ENCODE results near the gene TRAPPC12. TPM values are rescaled to one million over a fixed set of nuclear protein-coding genes. Genes with fewer than 3 reads are reported as not detected.
"Not testable (repeated sequence)": the region's sequence is repeated elsewhere in the genome, so short reads cannot be mapped to it uniquely, and the experiment has no call there.

Gene TRAPPC12
- total and polyA plus RNA-seq, 4 donors, result 47.6 to 163 (median 104) TPM

DNA sequence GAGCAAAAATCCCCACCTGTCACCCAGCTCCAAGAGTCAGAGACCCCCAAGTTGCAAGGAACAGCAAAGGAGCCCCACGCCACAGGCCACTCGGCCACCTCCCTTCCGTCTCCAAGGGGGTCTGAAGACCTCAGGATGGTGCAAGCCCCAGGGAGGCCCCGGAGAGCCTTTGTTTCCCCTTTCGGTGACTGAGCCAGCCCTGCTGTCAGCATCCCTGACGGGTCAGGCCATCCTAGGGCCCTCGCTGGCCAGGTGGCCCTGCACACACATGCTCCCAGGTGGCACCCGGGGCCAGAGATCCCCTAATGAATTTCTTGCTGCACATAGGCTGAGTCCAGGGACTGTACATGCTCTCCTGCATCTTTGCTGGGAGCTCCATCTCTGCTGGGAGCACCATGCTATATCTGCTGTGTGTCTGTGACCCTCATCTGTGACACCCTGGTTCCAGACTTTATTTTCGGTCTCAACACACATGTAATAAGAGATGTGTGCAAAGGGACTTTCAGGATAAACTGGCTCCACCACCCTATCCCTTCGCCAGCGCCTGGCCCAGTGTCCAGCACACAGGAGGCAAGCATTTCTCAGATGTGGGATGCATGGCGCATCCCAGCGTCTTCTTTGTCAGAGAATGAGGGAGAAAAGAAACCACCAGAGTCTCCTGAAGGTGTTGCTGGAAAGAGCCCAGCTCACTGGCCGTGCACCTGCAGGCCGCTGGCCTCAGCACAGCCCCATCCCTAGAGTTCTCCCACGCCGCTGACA, 112.4 kb downstream of the TRAPPC12 start:
- H3K27ac ChIP-seq (ENCODE audit: low read depth in 1 of 2, low read length in 2 of 2), result peak overlapping the region; percentile 4 to 91
- intact Hi-C loops (cut with DNase I), result loop anchor here in 1 of 2 donors (5.0 kb wide), 1 partner anchor 45 kb away; no protein-coding TSS in a partner anchor

DNA sequence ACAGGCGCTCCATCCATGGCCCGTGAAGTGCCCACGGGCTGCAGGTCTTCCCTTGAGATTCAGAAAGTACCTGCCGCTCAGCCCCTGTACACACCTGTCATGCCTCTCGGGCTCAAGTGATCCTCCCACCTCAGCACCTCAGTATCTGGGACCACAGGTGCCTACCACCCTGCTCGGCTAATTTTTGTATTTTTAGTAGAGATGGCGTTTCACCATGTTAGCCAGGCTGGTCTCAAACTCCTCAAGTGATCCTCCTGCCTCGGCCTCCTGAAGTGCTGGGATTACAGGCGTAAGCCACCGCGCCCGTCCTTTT, 112.9 kb downstream of the TRAPPC12 start:
- H3K27ac ChIP-seq (ENCODE audit: low read depth in 1 of 2, low read length in 2 of 2), result peak overlapping the region; percentile 4 to 91
- H3K27me3 ChIP-seq (ENCODE audit: control insufficient read depth in 1 of 2, insufficient read depth in 2 of 2, low read length in 1 of 2); ATAC-seq (ENCODE audit: low FRiP score); H3K9me3 ChIP-seq (ENCODE audit: control insufficient read depth, low read length); DNase-seq; H3K4me3 ChIP-seq (ENCODE audit: low read length in 2 of 2); H3K36me3 ChIP-seq (ENCODE audit: control insufficient read depth in 1 of 2, insufficient read depth in 2 of 2, low read length in 1 of 2); H3K4me1 ChIP-seq (ENCODE audit: control insufficient read depth in 1 of 2, insufficient read depth in 2 of 2, low read length in 2 of 2): not testable (repeated sequence)
- intact Hi-C loops (cut with DNase I), result loop anchor here in 1 of 2 donors (5.0 kb wide), 1 partner anchor 45 kb away; no protein-coding TSS in a partner anchor
- 48 to 56% methylated on average over 12 of the region's 12 CpGs for WGBS, 2 donors

More for the DNA sequence above, 112.4 kb downstream of the TRAPPC12 start:
- H3K27me3 ChIP-seq (ENCODE audit: control insufficient read depth in 1 of 2, insufficient read depth in 2 of 2, low read length in 1 of 2), result no peaks in the 10 kb centered on the region
- peaks cover 2 to 5% of the 10 kb centered on the region in 2 donors for H3K36me3 ChIP-seq (ENCODE audit: control insufficient read depth in 1 of 2, insufficient read depth in 2 of 2, low read length in 1 of 2)
- WGBS, 2 donors, result 95 to 98% methylated on average over 17 of the region's 17 CpGs
- H3K4me1 ChIP-seq (ENCODE audit: control insufficient read depth in 1 of 2, insufficient read depth in 2 of 2, low read length in 2 of 2), result peaks cover 0 to 4% of the 10 kb centered on the region in 2 donors
- no peaks in the 10 kb centered on the region for H3K9me3 ChIP-seq (ENCODE audit: control insufficient read depth, low read length)
- no peak overlapping the region for H3K4me3 ChIP-seq (ENCODE audit: low read length in 2 of 2)
- DNase-seq (peak in 1 of 2 donors; percentile 70), ATAC-seq (ENCODE audit: low FRiP score) (no peak)

DNA sequence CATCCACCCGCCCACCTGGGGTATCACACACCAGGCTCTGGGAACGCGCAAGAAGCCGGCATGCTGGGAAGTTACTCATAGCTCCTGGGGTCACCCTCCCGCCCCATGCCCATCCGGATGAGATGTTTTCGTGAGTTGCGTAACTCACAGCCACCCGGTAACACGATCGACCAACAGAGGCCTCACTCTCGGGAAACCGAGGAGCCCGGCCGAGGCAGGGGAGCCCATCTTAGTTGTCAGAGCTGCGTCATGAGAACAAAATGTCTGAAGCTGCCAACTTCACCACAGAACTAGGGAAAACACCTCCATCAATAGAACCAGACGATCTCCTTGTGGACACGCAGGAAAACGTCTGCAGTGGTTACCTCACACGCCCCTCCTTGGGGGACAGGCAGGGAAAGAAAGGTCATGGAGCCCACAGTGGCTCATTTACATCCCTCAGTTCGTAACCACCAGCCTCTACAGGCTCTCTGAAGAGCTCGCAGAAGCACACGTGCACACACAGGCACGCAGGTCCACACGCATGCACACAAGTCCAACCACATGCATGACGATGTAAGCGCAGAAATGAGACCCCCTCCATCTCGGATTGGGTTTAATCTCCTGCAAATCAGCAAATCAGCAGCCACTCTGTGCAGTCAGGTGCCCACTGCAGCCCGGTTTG, 113.6 kb downstream of the TRAPPC12 start:
- DNase-seq, result peak; percentile 89 to 92
- no peaks in the 10 kb centered on the region for H3K9me3 ChIP-seq (ENCODE audit: control insufficient read depth, low read length)
- H3K27ac ChIP-seq (ENCODE audit: low read depth in 1 of 2, low read length in 2 of 2), result peak overlapping the region; percentile 28 to 91
- peaks cover 3 to 8% of the 10 kb centered on the region in 2 donors for H3K36me3 ChIP-seq (ENCODE audit: control insufficient read depth in 1 of 2, insufficient read depth in 2 of 2, low read length in 1 of 2)
- ATAC-seq (ENCODE audit: low FRiP score), result peak; percentile 86
- H3K4me3 ChIP-seq (ENCODE audit: low read length in 2 of 2), result peak overlapping the region in 1 of 2 donors; percentile 10
- no peaks in the 10 kb centered on the region for H3K4me1 ChIP-seq (ENCODE audit: control insufficient read depth in 1 of 2, insufficient read depth in 2 of 2, low read length in 2 of 2)
- intact Hi-C loops (cut with DNase I), result loop anchor here in 1 of 2 donors (5.0 kb wide), 1 partner anchor 44 kb away; no protein-coding TSS in a partner anchor
- WGBS, 2 donors, result 12 to 15% methylated on average over 29 of the region's 29 CpGs
- H3K27me3 ChIP-seq (ENCODE audit: control insufficient read depth in 1 of 2, insufficient read depth in 2 of 2, low read length in 1 of 2), result no peaks in the 10 kb centered on the region

DNA sequence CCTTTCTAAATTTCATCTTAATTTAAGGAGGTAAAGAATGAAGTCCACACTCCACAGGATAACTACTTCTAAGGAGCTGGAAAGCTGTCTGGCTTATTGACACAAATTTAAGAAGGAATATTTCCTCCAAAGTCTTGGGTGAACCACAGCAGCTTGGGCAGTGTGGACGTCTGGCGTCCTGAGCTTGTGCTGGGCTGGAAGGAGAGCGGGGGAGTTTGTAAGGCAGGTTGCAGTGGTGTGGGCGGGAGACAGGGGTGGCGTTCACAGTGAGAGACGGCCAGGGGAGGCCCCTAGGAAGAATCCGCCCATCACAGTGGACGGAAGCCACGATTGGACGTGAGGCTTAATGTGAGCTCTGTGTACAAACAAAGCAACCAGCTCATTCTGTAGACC, 114.1 kb downstream of the TRAPPC12 start:
- H3K4me1 ChIP-seq (ENCODE audit: control insufficient read depth in 1 of 2, insufficient read depth in 2 of 2, low read length in 2 of 2), result no peaks in the 10 kb centered on the region
- intact Hi-C loops (cut with DNase I), result loop anchor here in 1 of 2 donors (2.0 to 5.0 kb wide), 2 partner anchors 25 to 44 kb away; partner anchors contain the start of gene ADI1
- H3K9me3 ChIP-seq (ENCODE audit: control insufficient read depth, low read length), result no peaks in the 10 kb centered on the region
- ATAC-seq (ENCODE audit: low FRiP score) (peak; percentile 81), DNase-seq (peak; percentile 70 to 82)
- peak overlapping the region; percentile 28 to 91 for H3K27ac ChIP-seq (ENCODE audit: low read depth in 1 of 2, low read length in 2 of 2)
- peaks cover 5 to 8% of the 10 kb centered on the region in 2 donors for H3K36me3 ChIP-seq (ENCODE audit: control insufficient read depth in 1 of 2, insufficient read depth in 2 of 2, low read length in 1 of 2)
- WGBS, 2 donors, result 7% methylated on average over 10 of the region's 10 CpGs
- no peaks in the 10 kb centered on the region for H3K27me3 ChIP-seq (ENCODE audit: control insufficient read depth in 1 of 2, insufficient read depth in 2 of 2, low read length in 1 of 2)
- H3K4me3 ChIP-seq (ENCODE audit: low read length in 2 of 2), result peak overlapping the region in 1 of 2 donors; percentile 10

DNA sequence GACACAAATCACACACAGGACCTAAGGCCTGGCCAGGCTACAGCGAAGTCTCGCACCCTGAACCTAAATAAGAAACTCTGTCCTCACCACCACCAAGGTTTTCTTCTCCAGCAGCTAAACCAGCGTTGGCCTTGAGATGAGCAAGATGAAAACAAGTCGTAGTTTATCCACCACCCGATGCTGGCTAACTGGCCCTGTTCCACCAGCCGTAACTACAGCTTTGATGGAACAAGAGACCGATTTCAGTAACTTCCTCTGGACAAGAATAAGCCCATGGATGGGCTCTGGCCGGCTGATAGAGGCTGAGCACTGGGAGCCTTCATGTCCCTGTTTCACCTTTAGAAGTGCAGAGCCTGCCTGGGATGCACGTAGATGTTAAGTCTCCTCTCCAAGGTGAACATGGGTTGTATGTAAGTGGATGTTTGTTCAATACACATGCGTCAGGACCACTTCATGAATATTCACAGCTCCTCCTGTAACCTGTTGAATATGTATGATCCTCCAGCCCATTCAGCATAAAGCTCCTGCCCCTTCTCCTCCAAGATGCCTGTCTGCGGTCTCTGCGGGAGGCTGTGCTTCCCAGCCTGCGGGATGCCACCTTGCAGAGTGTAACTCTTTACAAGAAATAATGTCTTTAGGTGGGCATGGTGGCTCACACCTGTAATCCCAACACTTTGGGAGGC, 115.6 kb downstream of the TRAPPC12 start:
- ATAC-seq (ENCODE audit: low FRiP score) (no peak), DNase-seq (peak in 1 of 2 donors; percentile 44)
- H3K27me3 ChIP-seq (ENCODE audit: control insufficient read depth in 1 of 2, insufficient read depth in 2 of 2, low read length in 1 of 2), result no peaks in the 10 kb centered on the region
- no peak overlapping the region for H3K27ac ChIP-seq (ENCODE audit: low read depth in 1 of 2, low read length in 2 of 2)
- peaks cover 5 to 8% of the 10 kb centered on the region in 2 donors for H3K36me3 ChIP-seq (ENCODE audit: control insufficient read depth in 1 of 2, insufficient read depth in 2 of 2, low read length in 1 of 2)
- 96 to 98% methylated on average over 13 of the region's 13 CpGs for WGBS, 2 donors
- H3K9me3 ChIP-seq (ENCODE audit: control insufficient read depth, low read length), result no peaks in the 10 kb centered on the region
- H3K4me1 ChIP-seq (ENCODE audit: control insufficient read depth in 1 of 2, insufficient read depth in 2 of 2, low read length in 2 of 2), result no peaks in the 10 kb centered on the region
- intact Hi-C loops (cut with DNase I), result loop anchor here in 1 of 2 donors (2.0 to 5.0 kb wide), 2 partner anchors 24 to 42 kb away; partner anchors contain the start of gene ADI1
- no peak overlapping the region for H3K4me3 ChIP-seq (ENCODE audit: low read length in 2 of 2)

DNA sequence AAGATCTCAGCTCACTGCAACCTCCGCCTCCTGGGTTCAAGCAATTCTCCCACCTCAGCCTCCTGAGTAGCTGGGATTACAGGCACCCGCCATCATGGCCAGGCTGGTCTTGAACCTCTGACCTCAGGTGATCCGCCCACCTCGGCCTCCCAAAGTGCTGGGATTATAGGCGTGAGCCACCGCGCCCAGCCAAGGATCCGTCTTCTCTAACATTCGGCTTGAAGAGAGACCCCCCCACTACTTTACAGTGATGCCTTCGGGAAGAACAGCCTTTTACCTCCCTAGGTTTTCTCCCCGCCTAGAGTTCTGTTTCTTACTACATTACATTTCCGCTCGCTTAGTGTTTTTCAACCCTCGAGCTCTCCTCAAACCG, 117.2 kb downstream of the TRAPPC12 start:
- DNase-seq, result peak in 1 of 2 donors; percentile 40
- 92 to 97% methylated on average over 15 of the region's 15 CpGs for WGBS, 2 donors

DNA sequence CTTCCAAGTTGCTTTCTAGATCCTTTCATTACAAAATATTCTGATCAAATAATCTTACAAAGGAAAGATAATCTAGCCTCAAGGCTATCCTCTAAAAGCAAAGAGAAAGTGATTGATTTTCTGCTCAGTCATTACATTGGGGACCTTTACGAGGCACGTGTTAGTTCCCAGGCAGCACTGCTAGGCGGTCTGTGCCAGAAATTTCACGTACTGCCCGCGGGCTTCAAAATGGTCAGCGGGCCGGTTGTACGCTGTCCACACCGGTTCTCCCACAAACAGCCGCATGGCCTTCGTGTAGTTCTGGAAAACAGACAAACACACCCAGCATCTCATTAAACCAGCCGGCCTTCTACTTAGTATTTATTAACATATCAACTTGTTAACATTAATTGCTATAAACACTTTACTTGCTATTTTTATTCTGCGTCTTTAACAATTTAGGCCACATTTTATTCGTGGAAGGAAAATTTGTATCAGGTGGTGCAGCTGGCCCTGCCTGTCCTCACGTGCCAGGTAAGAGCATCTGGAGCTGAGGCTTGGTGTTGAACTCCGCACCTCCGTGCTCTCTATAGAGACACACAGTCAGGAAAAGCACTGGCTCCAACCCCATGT, 119.4 kb downstream of the TRAPPC12 start:
- no peaks in the 10 kb centered on the region for H3K9me3 ChIP-seq (ENCODE audit: control insufficient read depth, low read length)
- WGBS, 2 donors, result 94 to 95% methylated on average over 18 of the region's 18 CpGs
- peaks cover 13 to 14% of the 10 kb centered on the region in 2 donors for H3K36me3 ChIP-seq (ENCODE audit: control insufficient read depth in 1 of 2, insufficient read depth in 2 of 2, low read length in 1 of 2)
- DNase-seq (peak in 1 of 2 donors; percentile 47), ATAC-seq (ENCODE audit: low FRiP score) (no peak)
- H3K4me3 ChIP-seq (ENCODE audit: low read length in 2 of 2), result no peak overlapping the region
- no peaks in the 10 kb centered on the region for H3K4me1 ChIP-seq (ENCODE audit: control insufficient read depth in 1 of 2, insufficient read depth in 2 of 2, low read length in 2 of 2)
- H3K27ac ChIP-seq (ENCODE audit: low read depth in 1 of 2, low read length in 2 of 2), result no peak overlapping the region
- intact Hi-C loops (cut with DNase I), result no loop called here
- no peaks in the 10 kb centered on the region for H3K27me3 ChIP-seq (ENCODE audit: control insufficient read depth in 1 of 2, insufficient read depth in 2 of 2, low read length in 1 of 2)

More for the DNA sequence above, 117.2 kb downstream of the TRAPPC12 start:
- ATAC-seq (ENCODE audit: low FRiP score); H3K9me3 ChIP-seq (ENCODE audit: control insufficient read depth, low read length); H3K27ac ChIP-seq (ENCODE audit: low read depth in 1 of 2, low read length in 2 of 2); H3K27me3 ChIP-seq (ENCODE audit: control insufficient read depth in 1 of 2, insufficient read depth in 2 of 2, low read length in 1 of 2); H3K4me1 ChIP-seq (ENCODE audit: control insufficient read depth in 1 of 2, insufficient read depth in 2 of 2, low read length in 2 of 2); intact Hi-C loops (cut with DNase I); H3K4me3 ChIP-seq (ENCODE audit: low read length in 2 of 2): not testable (repeated sequence)
- H3K36me3 ChIP-seq (ENCODE audit: control insufficient read depth in 1 of 2, insufficient read depth in 2 of 2, low read length in 1 of 2), result peaks cover 11 to 14% of the 10 kb centered on the region in 2 donors

DNA sequence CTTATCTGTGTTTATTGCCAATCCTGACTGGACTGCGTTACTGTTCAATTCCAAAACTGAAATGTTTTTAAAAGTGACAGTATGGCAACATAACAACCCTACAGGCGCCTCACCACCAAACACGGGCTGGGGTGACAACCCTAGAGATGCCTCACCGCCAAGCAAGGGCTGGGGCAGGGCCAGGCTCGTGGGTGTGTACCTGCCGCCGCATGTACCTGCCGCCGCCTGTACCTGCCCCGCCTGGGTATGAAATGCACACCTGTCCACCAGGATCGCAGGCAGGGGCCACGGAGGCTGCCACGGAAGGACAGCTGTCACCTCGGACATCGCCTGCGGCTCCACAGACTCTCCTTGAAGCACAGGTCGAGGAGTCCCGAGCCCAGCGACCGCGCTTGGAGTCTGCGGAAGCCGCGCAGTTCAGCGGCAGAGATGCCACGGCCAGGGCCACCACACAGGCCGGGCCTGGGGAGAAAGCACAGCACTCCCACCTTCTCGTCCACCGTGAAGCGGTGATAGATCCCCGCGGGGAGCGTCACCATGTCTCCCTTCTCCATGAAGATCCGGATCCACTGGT, 120.9 kb downstream of the TRAPPC12 start:
- DNase-seq (peak in 1 of 2 donors; percentile 69), ATAC-seq (ENCODE audit: low FRiP score) (no peak)
- no peaks in the 10 kb centered on the region for H3K27me3 ChIP-seq (ENCODE audit: control insufficient read depth in 1 of 2, insufficient read depth in 2 of 2, low read length in 1 of 2)
- no peak overlapping the region for H3K4me3 ChIP-seq (ENCODE audit: low read length in 2 of 2)
- WGBS, 2 donors, result 96 to 97% methylated on average over 34 of the region's 34 CpGs
- no peak overlapping the region for H3K27ac ChIP-seq (ENCODE audit: low read depth in 1 of 2, low read length in 2 of 2)
- no peaks in the 10 kb centered on the region for H3K9me3 ChIP-seq (ENCODE audit: control insufficient read depth, low read length)
- H3K36me3 ChIP-seq (ENCODE audit: control insufficient read depth in 1 of 2, insufficient read depth in 2 of 2, low read length in 1 of 2), result peaks cover 11 to 18% of the 10 kb centered on the region in 2 donors
- no peaks in the 10 kb centered on the region for H3K4me1 ChIP-seq (ENCODE audit: control insufficient read depth in 1 of 2, insufficient read depth in 2 of 2, low read length in 2 of 2)
- intact Hi-C loops (cut with DNase I), result no loop called here

Data from aorta (tissue), 5 donors.